ENCODE measurements around the gene PRG3. TPM values are rescaled to one million over a fixed set of nuclear protein-coding genes. Genes with fewer than 3 reads are reported as not detected.

Gene PRG3
- total and polyA plus RNA-seq, 8 donors = not detected

- 67 to 90% (median 77%) methylated on average over 2 of the region's 2 CpGs for WGBS, 5 donors
- Histone ChIP-seq H3K4me1 (peaks cover 0 to 18% (median 0%) of the 10 kb centered on the region in 4 donors), H3K27me3 (no peaks in the 10 kb centered on the region), H3K9me3 (no peaks in the 10 kb centered on the region), H3K36me3 (peaks cover 29 to 73% (median 57%) of the 10 kb centered on the region in 4 donors), H3K27ac (no peak overlapping the region), H3K4me3 (no peak overlapping the region)
- no peak for DNase-seq
- intact Hi-C loops (cut with DNase I; ENCODE audit: low total_unique reads) = no loop called here
- no peak for TF ChIP-seq POLR2A (IDR thresholded peaks at IDR 0.05)
- TF ChIP-seq POLR2AphosphoS5 (IDR thresholded peaks at IDR 0.05) = no peak
- TF ChIP-seq EP300 (IDR thresholded peaks at IDR 0.05) = no peak
- TF ChIP-seq CTCF (IDR thresholded peaks at IDR 0.05) = no peak
These were observed 27.8 kb upstream of the PRG3 start for GRCh38 chr11:57408771-57409170.

- Histone ChIP-seq H3K27me3 (no peaks in the 10 kb centered on the region), H3K4me1 (peaks cover 0 to 18% (median 0%) of the 10 kb centered on the region in 4 donors), H3K36me3 (peaks cover 25 to 69% (median 53%) of the 10 kb centered on the region in 4 donors), H3K27ac (peak overlapping the region in 1 of 5 donors; percentile 60), H3K4me3 (no peak overlapping the region), H3K9me3 (no peaks in the 10 kb centered on the region)
- intact Hi-C loops (cut with DNase I; ENCODE audit: low total_unique reads) = no loop called here
- no peak for DNase-seq
- WGBS, 5 donors = 91 to 96% (median 95%) methylated on average over 8 of the region's 8 CpGs
- no peak for TF ChIP-seq POLR2A (IDR thresholded peaks at IDR 0.05)
- TF ChIP-seq EP300 (IDR thresholded peaks at IDR 0.05) = no peak
- TF ChIP-seq POLR2AphosphoS5 (IDR thresholded peaks at IDR 0.05) = no peak
- no peak for TF ChIP-seq CTCF (IDR thresholded peaks at IDR 0.05)
These were observed 27.1 kb upstream of the PRG3 start for GRCh38 chr11:57407941-57408475.

GRCh38 chr11:57407010-57407920 lies 26.3 kb upstream of the PRG3 start:
- intact Hi-C loops (cut with DNase I; ENCODE audit: low total_unique reads) = no loop called here
- no peak for TF ChIP-seq POLR2AphosphoS5 (IDR thresholded peaks at IDR 0.05)
- no peak for TF ChIP-seq EP300 (IDR thresholded peaks at IDR 0.05)
- TF ChIP-seq POLR2A (IDR thresholded peaks at IDR 0.05) = no peak
- no peak for TF ChIP-seq CTCF (IDR thresholded peaks at IDR 0.05)
- peak overlapping the region in 2 of 5 donors; percentile 58 to 60 for H3K27ac ChIP-seq
- H3K9me3 ChIP-seq = no peaks in the 10 kb centered on the region
- no peaks in the 10 kb centered on the region for H3K27me3 ChIP-seq
- peaks cover 25 to 64% (median 51%) of the 10 kb centered on the region in 4 donors for H3K36me3 ChIP-seq
- H3K4me1 ChIP-seq = peaks cover 0 to 18% (median 0%) of the 10 kb centered on the region in 4 donors
- 75 to 86% (median 84%) methylated on average over 9 of the region's 9 CpGs for WGBS, 5 donors
- H3K4me3 ChIP-seq = no peak overlapping the region
- DNase-seq = no peak

GRCh38 chr11:57406337-57406904 lies 25.5 kb upstream of the PRG3 start:
- Histone ChIP-seq H3K4me3 (no peak overlapping the region), H3K9me3 (no peaks in the 10 kb centered on the region), H3K27me3 (no peaks in the 10 kb centered on the region), H3K27ac (peak overlapping the region in 2 of 5 donors; percentile 58 to 60), H3K36me3 (peaks cover 25 to 61% (median 47%) of the 10 kb centered on the region in 4 donors), H3K4me1 (peaks cover 0 to 18% (median 0%) of the 10 kb centered on the region in 4 donors)
- 48 to 64% (median 59%) methylated on average over 4 of the region's 4 CpGs for WGBS, 5 donors
- no peak for DNase-seq
- intact Hi-C loops (cut with DNase I; ENCODE audit: low total_unique reads) = no loop called here
- no peak for TF ChIP-seq POLR2A (IDR thresholded peaks at IDR 0.05)
- TF ChIP-seq POLR2AphosphoS5 (IDR thresholded peaks at IDR 0.05) = no peak
- no peak for TF ChIP-seq EP300 (IDR thresholded peaks at IDR 0.05)
- no peak for TF ChIP-seq CTCF (IDR thresholded peaks at IDR 0.05)

All from stomach (tissue), 9 donors.